GM19238 (cell line): Measurements from ENCODE around the gene GPR39.

Experiments used
- DNase-seq: peaks from one replicate; pipeline ENCODE4 v3.0.0; 2011; ENCODE audit warnings: low spot score; ENCODE audit not compliant: insufficient read length

The GPR39 gene

GRCh38 chr2:132636346-132636745, 219.7 kb downstream of the GPR39 start:
- no peak for DNase-seq

- DNase-seq: no peak
These were observed 221.9 kb downstream of the GPR39 start for GRCh38 chr2:132638313-132639040.

DNA sequence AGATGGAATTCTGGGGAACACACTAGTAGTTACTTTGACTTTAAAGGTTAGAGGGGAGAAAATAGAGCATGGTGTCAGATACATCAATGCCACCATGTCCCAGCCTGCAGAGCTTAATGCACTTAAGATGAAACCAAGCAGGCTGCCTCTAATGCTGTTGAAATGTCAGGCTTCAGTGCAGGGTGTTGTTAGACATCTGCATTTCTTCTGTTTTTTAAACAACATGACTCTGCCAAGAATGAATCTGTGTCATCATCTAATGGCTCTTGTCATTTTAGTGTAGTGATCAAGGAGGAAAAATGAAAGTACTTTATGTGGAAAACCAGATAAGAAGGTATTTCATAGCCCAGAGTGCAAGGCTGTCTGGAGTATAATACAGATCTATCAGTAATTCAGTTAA, 223.5 kb downstream of the GPR39 start:
- no peak for DNase-seq

GRCh38 chr2:132641819-132642218, 225.2 kb downstream of the GPR39 start:
- no peak for DNase-seq

DNA sequence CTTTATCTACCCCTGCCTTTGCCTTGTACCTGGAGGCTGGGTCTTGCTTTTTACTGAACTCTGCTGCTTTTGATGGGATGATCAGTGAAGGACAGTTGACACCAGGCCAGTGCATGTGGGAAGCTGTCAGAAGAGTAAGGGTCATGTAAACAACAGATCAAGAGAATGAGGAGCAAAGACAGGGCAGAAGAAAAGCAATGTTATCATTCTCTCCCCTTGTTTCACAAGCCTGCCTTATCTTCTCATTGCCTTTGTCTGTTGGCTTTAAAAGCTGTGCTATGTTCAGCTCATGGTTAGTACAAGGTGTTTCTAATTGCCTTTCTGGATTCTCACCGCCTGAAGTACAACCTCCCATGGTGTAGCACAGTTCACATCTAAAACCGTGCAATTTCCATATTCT, 225.8 kb downstream of the GPR39 start:
- no peak for DNase-seq

- no peak for DNase-seq
These were observed 228.6 kb downstream of the GPR39 start for GRCh38 chr2:132645176-132645575.

GRCh38 chr2:132645722-132646539, 229.3 kb downstream of the GPR39 start:
- no peak for DNase-seq

DNA sequence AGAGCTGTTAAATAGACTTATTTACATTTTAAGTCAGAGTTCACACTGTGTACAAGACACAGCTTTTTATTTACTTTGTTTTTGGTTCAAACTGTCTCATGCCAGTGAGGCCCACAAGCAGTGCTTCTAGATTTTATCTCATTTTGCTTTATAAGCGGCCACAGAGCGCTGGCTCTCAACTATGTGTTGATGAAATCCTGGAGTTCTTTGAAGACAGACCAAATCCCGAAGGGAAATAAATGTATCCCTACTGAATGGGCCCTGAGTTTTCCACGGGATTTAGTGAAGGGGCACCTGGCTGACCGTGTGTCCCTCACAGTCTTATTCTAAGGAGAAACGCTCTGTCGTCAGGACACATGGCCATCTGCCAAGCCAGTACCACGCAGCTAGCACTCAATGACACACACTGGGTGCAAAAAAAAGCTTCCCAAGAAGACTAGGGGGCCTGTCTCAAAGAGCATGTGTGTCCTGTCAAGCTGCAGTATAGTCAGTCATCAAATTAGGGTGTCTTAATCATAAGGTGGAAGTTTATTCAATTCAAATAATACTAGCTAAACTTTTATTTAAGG, 230.0 kb downstream of the GPR39 start:
- DNase-seq: no peak

- DNase-seq: no peak
These were observed 234.8 kb downstream of the GPR39 start for GRCh38 chr2:132651115-132652045.

GRCh38 chr2:132652474-132652873, 235.9 kb downstream of the GPR39 start:
- no peak for DNase-seq

DNA sequence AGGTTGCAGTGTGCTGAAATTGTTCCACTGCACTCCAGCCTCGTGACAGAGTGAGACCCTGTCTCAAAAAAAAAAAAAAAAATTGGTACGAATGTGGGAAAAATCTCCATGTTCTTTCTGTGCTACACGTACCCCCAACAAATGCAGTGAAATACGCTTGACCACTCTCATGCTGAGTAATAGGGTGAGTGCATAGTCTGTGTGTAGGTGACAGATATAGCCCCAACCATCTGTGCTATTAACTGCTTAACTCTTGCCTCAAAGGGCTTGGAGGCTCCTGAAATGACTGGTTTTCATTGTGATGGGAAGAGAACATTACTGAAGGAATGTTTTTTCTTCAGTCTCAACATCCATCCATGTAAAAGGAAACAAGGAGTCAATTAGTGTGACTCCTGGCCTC, 237.7 kb downstream of the GPR39 start:
- DNase-seq: no peak

GRCh38 chr2:132654968-132655367, 238.4 kb downstream of the GPR39 start:
- DNase-seq: no peak

DNA sequence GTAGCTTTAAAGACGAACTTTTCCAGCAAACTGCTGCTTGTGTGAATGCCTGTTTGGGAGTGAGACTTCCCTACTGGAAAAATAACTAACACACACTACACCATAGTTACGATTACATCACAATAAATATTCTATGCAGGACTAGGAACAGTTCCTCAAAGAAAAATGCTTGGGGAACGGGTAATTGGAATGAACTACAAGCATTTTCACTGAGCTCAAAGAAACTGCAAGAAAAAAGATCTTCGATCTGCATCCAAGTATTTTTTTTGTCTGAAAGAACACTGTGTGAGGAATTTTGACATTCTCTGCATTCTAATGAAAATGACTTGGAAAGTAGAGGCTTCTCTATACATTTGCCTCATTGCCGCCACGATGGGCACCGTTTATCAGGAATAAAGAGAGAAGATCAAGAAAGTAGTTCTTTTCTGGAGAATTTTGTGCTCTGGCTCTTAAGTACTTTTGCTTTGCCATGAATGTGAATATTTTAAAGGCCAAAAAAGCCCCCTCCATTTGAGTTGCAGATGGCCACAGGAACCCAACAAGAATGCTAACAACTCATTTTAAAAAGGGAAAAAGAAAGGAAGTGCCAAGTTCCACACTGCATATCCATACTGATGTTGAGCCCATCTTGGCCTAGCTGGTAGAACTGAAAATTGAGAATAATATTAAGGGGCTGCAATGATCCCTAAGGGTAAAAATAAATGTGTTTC, 239.8 kb downstream of the GPR39 start:
- DNase-seq: no peak

DNA sequence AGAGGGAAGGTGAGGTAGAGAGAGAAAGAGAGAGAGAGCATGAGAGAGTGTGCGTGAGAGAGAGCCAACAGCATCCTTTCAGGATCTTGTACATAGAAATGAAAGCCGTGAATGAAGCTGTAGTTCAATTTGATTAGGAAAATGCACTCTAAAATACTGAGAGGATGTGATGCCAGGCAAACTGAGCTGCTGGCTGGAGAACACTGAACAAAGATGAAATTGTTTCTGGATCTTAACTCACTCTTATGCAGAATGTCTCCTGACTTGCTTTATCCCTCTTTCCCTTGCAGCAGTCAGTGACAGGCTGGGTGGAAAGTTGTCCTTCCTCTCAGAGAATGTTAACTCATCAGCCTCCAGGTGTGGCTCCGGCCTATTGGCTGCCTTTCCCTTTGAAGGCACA, 242.7 kb downstream of the GPR39 start:
- DNase-seq: no peak

DNA sequence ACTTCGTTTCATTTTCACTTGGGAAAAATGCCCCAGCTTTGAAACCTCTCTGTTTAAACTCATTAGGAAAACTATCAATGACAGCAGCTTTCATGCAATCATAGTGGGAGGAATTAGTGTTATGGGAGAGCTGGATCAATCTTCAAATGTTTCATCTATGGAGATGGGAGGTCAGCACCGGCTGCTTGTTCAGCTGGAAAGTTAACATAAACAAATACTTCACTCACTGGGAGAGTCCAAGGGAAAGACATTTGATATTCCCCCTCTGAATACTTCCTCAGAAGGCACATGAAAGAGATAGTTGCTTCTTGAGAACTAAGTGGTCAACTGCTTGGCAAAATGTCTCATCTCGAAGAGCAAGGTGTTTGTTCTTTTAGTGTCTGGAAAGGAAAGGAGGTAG, 246.1 kb downstream of the GPR39 start:
- DNase-seq: no peak

GRCh38 chr2:132664096-132664495, 247.5 kb downstream of the GPR39 start:
- DNase-seq: no peak

- no peak for DNase-seq
These were observed 249.0 kb downstream of the GPR39 start for GRCh38 chr2:132665401-132666140.

- no peak for DNase-seq
These were observed 251.1 kb downstream of the GPR39 start for GRCh38 chr2:132667706-132668105.

- DNase-seq: no peak
These were observed 251.7 kb downstream of the GPR39 start for GRCh38 chr2:132668189-132668823.
